Erythroblast (primary cell): ENCODE data around the gene TCEAL1.
"Not testable (repeated sequence)": the region's sequence is repeated elsewhere in the genome, so short reads cannot be mapped to it uniquely, and the experiment has no call there.

Experiments
- GATA1 ChIP-seq: IDR thresholded peaks from 2 replicates; pipeline ENCODE4 v1.6.1; 2011; ENCODE audit warnings: low read depth, mild to moderate bottlenecking, control low read depth, low read length, moderate library complexity
- POLR2A ChIP-seq: IDR thresholded peaks from 2 replicates; pipeline ENCODE4 v1.6.1; 2011; ENCODE audit warnings: mild to moderate bottlenecking, low read length

DNA sequence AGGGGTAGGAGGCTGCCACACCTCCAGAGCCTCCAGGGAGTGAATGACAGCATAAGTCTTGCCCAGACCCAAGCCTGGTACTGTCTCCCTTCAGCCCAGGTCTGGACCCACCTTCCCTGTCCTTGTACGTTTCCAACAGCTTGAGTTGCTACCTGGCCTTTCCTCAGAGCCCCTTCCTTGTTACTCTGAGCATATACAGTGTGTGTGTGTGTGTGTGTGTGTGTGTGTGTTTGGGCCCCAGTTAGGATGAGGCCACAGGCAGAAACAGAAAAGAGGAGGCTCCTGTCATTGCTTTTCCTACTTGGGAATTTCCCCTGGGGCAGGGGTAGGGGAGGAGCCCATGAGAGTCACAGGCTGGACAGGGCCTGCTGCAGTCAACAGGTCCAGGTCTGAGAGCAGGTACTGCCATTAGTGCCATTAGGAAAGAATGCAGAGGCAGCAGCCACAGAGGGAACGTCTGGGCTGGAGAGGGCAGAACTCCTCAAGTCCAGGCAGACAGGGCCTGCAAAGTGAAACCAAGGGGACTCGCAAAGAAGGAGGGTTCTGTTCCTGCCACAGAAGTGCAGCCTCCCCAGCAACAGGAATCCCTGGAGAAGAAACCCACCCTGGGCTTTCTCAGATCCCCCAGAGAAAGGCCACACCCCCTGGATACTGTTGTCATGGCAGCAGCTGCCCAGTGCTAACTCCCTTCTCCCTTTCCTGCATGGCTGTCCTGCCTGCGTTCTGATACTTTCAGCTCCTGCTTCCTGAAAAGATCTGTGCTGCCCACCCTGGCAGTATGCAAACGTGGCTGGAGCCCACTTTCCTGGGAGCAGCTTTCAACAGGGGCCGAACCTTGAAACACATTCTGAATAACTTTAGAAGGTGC, 9.9 kb downstream of the TCEAL1 start:
- not testable (repeated sequence) for TF ChIP-seq POLR2A, GATA1
